ENCODE results near the gene ZSCAN21.

DNA sequence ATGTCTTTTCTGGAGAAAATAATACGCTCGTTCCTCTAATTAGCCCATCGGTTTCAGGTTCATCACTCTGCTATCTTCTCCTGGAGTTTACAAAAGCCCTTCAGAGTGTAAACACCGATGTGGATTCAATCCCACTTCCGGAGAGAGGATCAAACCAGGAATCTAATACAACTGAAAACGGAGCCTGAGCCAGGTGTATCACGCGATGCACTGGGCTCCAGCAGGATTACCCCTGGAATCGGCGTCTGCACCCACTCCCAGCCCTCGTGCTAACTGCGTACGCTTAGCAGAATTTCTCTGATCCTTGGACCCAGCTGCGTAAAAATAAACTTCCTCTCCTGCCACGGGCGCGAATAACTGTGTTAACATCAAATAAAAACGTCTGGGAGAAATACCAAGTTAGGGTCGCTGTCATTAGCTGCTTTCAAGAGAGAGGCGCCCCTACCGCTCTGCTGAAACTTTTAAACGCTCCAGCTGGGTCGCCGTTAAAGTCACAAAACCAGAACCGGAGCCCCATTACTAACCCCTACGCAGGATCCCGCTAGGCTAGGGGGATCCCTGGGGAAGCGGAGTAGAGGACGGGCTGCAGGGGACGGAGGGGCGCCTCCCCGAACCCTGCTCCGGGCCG, 31.4 kb downstream of the ZSCAN21 start:
- no peak for TF ChIP-seq FOXK2 (IDR thresholded peaks at IDR 0.05)
- TF ChIP-seq, protein P1, sequence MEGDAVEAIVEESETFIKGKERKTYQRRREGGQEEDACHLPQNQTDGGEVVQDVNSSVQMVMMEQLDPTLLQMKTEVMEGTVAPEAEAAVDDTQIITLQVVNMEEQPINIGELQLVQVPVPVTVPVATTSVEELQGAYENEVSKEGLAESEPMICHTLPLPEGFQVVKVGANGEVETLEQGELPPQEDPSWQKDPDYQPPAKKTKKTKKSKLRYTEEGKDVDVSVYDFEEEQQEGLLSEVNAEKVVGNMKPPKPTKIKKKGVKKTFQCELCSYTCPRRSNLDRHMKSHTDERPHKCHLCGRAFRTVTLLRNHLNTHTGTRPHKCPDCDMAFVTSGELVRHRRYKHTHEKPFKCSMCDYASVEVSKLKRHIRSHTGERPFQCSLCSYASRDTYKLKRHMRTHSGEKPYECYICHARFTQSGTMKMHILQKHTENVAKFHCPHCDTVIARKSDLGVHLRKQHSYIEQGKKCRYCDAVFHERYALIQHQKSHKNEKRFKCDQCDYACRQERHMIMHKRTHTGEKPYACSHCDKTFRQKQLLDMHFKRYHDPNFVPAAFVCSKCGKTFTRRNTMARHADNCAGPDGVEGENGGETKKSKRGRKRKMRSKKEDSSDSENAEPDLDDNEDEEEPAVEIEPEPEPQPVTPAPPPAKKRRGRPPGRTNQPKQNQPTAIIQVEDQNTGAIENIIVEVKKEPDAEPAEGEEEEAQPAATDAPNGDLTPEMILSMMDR (IDR thresholded peaks at IDR 0.05 in 2 of 3, conservative IDR thresholded peaks at IDR 0.05 in 1 of 3; ENCODE audit: control insufficient read depth in 2 of 3, extremely low read depth in 1 of 3, insufficient read depth in 1 of 3, low read depth in 3 of 3, low read length in 3 of 3) = no peak
- TF ChIP-seq POU2F2 (IDR thresholded peaks at IDR 0.05; ENCODE audit: borderline replicate concordance, low read depth, low read length) = no peak
- no peak for TF ChIP-seq POLR2AphosphoS5 (IDR thresholded peaks at IDR 0.05; ENCODE audit: low read length)

All from GM12878 (cell line).